ENCODE data around the gene HPF1. TPM values are rescaled to one million over a fixed set of nuclear protein-coding genes. Genes with fewer than 3 reads are reported as not detected.
"Not testable (repeated sequence)": the region's sequence is repeated elsewhere in the genome, so short reads cannot be mapped to it uniquely, and the experiment has no call there.

Gene HPF1
- polyA plus RNA-seq, 1 experiment = 6.4 TPM

- Histone ChIP-seq H3K36me3 (ENCODE audit: control insufficient read depth, insufficient read depth, low read length) (no peaks in the 10 kb centered on the region; the same call in 1 of the 2 replicates), H3K27me3 (ENCODE audit: control insufficient read depth, insufficient read depth, low read length) (no peaks in the 10 kb centered on the region), H3K4me3 (ENCODE audit: low read depth, low read length) (no peak overlapping the region)
- TF ChIP-seq, protein P1, sequence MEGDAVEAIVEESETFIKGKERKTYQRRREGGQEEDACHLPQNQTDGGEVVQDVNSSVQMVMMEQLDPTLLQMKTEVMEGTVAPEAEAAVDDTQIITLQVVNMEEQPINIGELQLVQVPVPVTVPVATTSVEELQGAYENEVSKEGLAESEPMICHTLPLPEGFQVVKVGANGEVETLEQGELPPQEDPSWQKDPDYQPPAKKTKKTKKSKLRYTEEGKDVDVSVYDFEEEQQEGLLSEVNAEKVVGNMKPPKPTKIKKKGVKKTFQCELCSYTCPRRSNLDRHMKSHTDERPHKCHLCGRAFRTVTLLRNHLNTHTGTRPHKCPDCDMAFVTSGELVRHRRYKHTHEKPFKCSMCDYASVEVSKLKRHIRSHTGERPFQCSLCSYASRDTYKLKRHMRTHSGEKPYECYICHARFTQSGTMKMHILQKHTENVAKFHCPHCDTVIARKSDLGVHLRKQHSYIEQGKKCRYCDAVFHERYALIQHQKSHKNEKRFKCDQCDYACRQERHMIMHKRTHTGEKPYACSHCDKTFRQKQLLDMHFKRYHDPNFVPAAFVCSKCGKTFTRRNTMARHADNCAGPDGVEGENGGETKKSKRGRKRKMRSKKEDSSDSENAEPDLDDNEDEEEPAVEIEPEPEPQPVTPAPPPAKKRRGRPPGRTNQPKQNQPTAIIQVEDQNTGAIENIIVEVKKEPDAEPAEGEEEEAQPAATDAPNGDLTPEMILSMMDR (IDR thresholded peaks at IDR 0.05; ENCODE audit: insufficient read depth, low read depth, low read length) = no peak
- DNase-seq (ENCODE audit: low read depth) = no peak
- ChIA-PET POLR2A (no interaction called here), CTCF (interaction anchor here (1.3 kb wide), 1 partner anchor 122 kb away, joined by 3 read pairs; no protein-coding TSS in a partner anchor)
These were observed 16.2 kb downstream of the HPF1 start for GRCh38 chr4:169741569-169741968.

DNA sequence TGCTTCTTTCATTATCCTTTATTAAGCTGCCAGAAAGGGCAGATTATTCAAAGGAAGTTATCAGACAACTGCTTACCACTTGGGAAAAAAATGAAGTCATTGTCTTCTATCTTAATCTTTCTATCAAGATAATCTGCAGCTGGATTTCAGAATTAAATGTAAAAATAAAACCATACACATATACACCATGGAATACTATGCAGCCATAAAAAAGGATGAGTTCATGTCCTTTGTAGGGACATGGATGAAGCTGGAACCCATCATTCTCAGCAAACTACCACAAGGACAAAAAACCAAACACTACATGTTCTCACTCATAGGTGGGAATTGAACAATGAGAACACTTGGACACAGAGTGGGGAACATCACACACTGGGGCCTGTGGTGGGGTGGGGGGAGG, 19.1 kb downstream of the HPF1 start:
- POLR2A ChIA-PET; H3K36me3 ChIP-seq (ENCODE audit: control insufficient read depth, insufficient read depth, low read length); DNase-seq (ENCODE audit: low read depth); H3K4me3 ChIP-seq (ENCODE audit: low read depth, low read length); CTCF ChIA-PET; H3K27me3 ChIP-seq (ENCODE audit: control insufficient read depth, insufficient read depth, low read length): not testable (repeated sequence)

DNA sequence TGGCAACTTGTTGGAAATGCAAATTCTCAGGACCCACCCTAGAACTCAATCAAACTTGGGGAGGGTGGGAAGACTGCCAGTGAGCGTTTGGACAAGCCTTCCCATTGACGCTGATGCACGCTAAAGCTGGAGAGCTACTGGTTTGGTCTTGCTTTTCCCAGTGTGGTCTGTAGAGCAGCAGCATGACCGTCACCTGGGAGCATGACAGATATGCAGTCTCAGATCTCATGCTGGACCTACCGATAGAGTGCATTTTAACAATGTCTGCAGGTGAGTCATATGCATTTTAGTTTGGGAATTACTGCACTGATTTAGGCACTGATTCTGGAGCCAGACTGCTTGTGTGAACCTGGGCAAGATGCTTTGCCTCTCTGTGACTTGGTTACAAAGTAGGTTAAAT, 27.2 kb downstream of the HPF1 start:
- POLR2A ChIA-PET = no interaction called here

DNA sequence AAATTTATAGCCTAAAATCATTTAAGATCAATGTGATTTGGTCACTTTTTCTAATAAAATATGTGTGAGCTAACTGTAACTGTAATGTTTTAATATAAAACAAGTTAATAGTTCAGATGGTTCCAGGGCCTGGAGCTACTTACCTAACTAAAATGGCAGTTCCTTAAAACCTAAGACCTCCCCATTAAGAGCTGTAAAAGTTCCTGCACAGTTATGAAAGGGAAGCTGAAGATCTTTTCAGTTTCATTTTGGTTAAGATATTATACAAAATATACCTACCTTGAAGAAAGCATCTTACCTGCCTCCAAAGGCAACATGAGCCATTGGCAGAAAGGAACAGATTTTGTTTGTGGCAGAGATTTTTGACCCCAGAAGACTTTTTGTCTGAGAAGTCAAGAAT, 30.1 kb downstream of the HPF1 start:
- no peaks in the 10 kb centered on the region for H3K27me3 ChIP-seq (ENCODE audit: control insufficient read depth, insufficient read depth, low read length)
- no peak overlapping the region for H3K4me3 ChIP-seq (ENCODE audit: low read depth, low read length)
- ChIA-PET POLR2A (no interaction called here), CTCF (no interaction called here)
- peaks cover 1% of the 10 kb centered on the region for H3K36me3 ChIP-seq (ENCODE audit: control insufficient read depth, insufficient read depth, low read length)
- DNase-seq (ENCODE audit: low read depth) = no peak
- TF ChIP-seq, protein P1 (IDR thresholded peaks at IDR 0.05; ENCODE audit: insufficient read depth, low read depth, low read length) = no peak

More for the DNA sequence above, 27.2 kb downstream of the HPF1 start:
- no peak overlapping the region for H3K4me3 ChIP-seq (ENCODE audit: low read depth, low read length)
- no peaks in the 10 kb centered on the region for H3K27me3 ChIP-seq (ENCODE audit: control insufficient read depth, insufficient read depth, low read length)
- peaks cover 2% of the 10 kb centered on the region for H3K36me3 ChIP-seq (ENCODE audit: control insufficient read depth, insufficient read depth, low read length)
- DNase-seq (ENCODE audit: low read depth) = no peak
- TF ChIP-seq, protein P1 (IDR thresholded peaks at IDR 0.05; ENCODE audit: insufficient read depth, low read depth, low read length) = no peak
- CTCF ChIA-PET = interaction anchor here (1.0 to 1.3 kb wide), 3 partner anchors 9 to 16 kb away, joined by 3 to 4 read pairs (median 3); no protein-coding TSS in a partner anchor

DNA sequence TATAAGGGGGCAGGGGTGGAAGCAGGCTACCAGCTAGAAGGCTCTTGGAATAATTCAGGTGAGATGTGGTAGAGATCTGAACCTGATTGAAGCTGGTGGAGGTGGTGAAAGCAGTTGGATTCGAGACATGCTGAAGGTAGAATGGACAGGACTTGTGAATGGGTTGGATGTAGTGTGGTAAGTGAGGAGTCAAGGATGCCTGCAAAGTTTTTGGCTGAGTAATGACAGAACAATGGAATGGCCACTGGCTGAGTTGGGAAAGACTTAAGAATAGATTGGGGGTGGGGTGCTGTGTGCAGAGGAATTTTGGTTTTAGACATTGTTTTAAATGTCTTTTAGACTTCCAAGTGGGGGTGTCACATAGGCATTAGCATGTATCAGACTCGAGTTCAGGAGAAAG, 33.5 kb downstream of the HPF1 start:
- CTCF ChIA-PET = interaction anchor here (0.9 kb wide), 1 partner anchor 13 kb away, joined by 3 read pairs; no protein-coding TSS in a partner anchor
- POLR2A ChIA-PET = interaction anchor here (0.7 kb wide), 1 partner anchor 644 kb away, joined by 4 read pairs; no protein-coding TSS in a partner anchor
- TF ChIP-seq, protein P1 (IDR thresholded peaks at IDR 0.05; ENCODE audit: insufficient read depth, low read depth, low read length) = no peak
- DNase-seq (ENCODE audit: low read depth) = peak; percentile 8
- no peaks in the 10 kb centered on the region; the same call in 1 of the 2 replicates for H3K36me3 ChIP-seq (ENCODE audit: control insufficient read depth, insufficient read depth, low read length)
- H3K4me3 ChIP-seq (ENCODE audit: low read depth, low read length) = no peak overlapping the region
- no peaks in the 10 kb centered on the region for H3K27me3 ChIP-seq (ENCODE audit: control insufficient read depth, insufficient read depth, low read length)

All from BJ (cell line).